ENCODE results near the gene LIPE.

Gene LIPE

DNA sequence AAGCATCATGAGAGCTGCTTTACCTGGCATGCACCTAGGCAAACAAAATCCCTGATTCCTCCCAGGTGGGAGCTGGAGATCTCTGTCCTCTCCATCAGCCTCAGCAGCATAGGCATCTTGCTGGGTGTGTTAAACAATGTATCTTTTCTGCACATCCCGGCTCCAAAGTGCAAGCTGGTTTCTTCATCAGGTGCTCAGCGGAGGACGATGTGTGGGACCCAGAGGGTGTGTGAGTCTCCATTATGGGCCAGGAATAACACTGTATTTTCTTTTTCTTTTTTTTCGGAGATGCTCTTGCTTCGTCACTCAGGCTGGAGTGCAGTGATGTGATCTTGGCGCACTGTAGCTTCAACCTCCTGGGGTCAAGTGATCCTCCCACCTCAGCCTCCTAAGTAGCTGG, 47.0 kb downstream of the LIPE start:
- DNase-seq (ENCODE audit: low spot score): no peak

DNA sequence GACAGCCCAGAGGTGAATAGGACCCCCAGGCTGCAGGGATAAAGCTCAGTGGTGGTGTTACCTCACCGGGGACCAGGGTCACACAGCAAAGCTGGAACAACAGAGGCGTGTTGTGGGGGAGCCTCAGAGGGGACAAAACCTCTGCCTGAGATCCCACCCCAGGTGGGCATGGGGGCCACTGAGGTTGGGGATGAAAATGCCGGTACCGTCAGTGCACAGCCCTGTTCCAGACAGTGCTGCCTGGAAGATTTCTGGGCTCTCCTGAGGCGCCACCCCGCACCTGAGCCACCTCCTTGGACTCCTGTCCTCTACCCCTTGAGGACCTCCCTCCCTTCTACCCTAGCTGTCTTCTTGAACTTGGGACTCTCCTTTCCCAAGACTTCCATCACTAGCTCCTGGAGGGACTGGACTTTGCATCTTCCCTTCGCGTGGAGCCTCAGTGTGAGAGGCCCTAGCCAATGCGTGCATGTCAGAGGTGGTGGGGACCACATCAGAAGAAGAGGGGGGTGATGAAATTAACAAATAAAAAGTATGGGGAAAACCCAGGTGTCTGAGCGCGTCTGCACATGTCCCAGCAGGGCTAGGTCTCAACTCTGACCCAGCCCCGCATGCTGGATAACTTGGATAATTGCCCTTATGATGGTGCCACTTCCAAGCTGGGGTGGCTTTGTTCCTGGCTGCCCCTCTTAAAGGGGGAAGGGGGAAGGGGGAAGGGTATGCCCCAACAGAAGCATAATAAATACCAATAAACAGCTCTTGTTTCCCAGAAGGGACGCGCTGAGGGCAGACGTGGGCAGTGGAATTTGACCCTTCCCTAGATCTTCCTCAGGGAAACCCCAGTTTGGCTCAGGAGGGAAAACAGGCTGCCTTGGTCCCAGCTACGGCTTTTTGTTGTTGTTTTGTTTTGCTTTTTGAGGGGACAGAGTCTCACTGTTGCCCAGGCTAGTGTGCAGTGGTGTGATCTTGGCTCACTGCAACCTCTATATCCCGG, 48.7 kb downstream of the LIPE start:
- no peak for DNase-seq (ENCODE audit: low spot score)

DNA sequence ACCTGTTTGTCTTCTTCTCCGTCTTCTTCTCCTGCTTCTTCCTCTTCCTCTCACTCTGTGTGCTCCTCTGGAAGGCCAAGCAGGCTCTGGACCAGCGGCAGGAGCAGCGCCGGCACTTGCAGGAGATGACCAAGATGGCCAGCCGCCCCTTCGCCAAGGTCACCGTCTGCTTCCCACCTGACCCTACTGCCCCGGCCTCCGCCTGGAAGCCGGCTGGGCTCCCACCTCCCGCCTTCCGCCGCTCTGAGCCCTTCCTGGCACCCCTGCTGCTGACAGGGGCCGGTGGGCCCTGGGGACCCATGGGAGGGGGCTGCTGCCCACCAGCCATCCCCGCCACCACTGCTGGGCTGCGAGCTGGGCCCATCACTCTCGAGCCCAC, 51.0 kb downstream of the LIPE start:
- DNase-seq (ENCODE audit: low spot score): no peak

DNA sequence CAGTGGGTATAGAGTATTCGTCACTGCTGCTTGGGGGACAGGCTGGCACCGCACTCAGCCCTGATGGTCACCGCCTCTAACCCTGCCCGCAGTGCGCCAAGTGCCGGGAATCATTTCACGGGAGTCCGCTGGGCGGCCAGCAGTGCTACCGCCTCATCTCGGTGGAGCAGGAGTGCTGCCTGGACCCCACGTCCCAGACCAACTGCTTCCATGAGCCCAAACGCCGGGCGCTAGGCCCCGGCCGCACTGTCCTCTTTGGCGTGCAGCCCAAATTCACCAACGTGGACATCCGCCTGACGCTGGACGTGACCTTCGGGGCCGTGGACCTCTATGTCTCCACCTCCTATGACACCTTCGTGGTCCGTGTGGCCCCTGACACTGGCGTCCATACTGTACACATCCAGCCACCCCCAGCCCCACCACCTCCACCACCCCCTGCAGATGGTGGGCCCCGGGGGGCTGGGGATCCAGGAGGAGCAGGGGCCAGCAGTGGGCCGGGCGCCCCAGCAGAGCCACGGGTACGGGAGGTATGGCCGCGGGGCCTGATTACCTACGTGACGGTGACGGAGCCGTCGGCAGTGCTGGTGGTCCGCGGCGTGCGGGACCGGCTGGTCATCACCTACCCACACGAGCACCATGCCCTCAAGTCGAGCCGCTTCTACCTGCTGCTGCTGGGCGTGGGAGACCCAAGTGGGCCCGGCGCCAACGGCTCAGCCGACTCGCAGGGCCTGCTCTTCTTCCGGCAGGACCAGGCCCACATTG, 51.6 kb downstream of the LIPE start:
- no peak for DNase-seq (ENCODE audit: low spot score)

DNA sequence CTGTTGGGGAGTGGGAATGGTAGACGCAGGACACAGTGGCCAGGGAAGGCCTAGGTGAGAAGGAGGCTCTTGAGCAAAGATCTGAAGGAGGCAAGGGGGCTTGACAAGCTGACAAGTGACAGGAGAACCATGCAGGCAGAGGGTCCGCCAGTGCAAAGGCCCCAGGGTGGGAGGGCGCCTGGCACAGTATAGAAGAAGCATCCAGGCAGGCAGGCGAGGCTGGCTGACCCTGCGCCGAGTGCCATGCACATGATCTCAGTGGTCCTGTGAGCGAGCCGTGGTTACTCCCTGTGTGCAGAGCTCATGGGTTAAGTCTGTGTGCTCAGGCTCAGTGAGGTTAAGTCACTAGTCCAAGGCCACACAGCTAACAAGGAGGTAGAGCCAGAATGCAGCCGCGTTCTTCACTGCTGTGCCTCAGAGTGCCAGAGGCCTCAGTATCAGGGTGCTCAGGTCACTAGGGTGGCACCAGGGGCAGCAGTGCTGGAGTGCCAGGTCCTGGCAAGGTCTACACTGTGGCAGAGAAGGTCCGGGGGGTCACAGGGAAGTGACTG, 52.3 kb downstream of the LIPE start:
- DNase-seq (ENCODE audit: low spot score): no peak

DNA sequence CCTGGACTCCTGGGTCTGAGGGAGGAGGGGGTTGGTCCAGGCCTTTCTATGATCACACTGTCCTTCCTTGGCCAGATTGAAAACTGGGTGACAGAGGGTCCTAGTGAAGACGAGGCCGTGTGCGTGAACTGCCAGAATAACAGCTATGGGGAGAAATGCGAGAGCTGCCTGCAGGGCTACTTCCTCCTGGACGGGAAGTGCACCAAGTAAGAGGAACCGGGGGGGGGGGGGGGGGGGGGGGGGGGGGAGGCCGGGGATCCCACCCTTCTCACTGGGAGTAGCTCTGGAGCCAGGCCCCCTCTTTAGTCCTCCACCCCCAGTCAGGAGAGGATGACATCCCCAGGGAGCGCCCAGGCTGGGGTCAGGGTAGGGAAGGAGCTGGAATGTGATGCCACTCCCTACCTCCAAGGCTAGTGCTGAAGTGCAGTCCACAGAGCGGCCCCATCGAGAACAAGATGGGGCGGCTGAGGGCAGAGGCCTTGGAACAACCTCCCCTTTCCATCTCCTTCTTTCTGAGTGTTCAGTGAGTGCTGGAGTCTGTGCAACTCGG, 56.5 kb downstream of the LIPE start:
- DNase-seq (ENCODE audit: low spot score): no peak

DNA sequence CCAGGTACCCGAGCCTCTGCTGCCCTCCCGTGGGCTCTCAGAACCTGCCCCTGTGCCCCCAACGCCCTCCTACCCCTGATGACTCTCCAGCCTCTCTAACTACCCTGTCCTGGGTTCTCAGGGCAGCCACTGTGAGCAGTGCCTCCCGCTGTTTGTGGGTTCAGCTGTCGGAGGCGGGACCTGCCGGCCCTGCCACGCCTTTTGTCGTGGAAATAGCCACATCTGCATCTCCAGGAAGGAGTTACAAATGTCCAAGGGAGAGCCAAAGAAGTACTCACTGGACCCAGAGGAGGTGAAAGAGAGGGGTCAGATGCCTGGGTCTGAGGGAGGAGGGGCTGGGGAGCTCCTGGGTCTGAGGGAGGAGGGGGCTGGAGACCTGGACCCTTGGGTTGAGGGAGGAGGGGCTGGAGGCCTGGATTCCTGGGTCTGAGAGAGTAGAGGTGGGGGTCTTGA, 57.1 kb downstream of the LIPE start:
- DNase-seq (ENCODE audit: low spot score): no peak

DNA sequence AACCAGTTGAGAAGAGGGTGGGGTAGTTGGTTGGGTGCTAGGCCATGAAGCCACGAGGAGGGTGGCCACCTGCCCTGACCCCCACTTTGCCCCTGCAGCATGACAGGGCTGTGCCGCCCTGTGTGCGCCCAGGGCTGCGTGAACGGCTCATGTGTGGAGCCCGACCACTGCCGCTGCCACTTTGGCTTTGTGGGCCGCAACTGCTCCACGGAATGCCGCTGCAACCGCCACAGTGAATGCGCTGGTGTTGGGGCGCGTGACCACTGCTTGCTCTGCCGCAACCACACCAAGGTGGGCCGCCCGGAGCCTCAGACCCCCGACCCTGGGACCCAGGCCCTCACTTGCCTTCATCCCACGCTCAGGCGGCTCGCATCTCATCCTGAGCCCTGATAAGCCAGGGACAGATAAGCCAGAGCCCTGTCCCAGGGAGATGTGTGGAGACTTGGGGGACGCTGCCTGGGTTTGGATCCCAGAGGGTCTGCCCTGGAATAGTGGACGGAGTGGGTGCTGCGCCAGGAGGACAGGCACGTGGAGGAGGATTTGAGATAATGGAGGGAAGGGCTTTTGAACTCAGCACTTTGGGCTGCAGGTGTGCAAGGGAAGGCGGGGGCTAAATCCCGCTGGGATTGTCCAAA, 57.6 kb downstream of the LIPE start:
- DNase-seq (ENCODE audit: low spot score): no peak

DNA sequence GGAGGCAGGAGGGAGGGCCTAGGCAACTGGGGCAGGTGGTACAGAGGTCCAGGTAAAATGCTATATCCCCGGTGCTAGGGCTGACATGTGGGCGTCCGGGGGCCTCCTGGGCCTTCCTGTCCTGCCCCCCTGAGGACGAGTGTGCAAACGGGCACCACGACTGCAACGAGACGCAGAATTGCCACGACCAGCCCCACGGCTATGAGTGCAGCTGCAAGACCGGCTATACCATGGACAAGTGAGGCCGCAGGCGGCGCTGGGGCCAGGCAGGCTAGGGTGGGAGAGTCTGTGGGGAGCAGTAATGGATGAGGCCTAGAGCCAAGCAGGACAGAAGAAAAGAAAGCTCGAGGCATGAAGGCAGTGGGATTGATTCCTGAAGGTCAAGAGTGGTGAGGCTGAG, 58.4 kb downstream of the LIPE start:
- no peak for DNase-seq (ENCODE audit: low spot score)

DNA sequence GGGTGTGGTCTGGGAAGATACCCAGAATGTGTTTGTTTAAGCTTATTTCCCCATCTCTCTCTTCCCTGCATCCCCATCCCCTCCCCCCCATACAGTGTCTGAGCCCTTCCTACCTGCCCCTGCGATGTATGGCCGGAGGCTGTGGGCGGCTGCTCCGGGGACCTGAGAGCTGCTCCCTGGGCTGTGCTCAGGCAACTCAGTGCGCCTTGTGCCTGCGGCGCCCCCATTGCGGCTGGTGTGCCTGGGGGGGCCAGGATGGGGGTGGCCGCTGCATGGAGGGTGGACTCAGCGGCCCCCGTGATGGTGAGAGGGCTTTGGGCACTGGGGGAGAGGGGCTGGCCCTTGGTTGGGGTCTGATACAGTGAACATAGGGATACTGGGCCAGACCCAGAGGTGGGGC, 58.8 kb downstream of the LIPE start:
- no peak for DNase-seq (ENCODE audit: low spot score)

DNA sequence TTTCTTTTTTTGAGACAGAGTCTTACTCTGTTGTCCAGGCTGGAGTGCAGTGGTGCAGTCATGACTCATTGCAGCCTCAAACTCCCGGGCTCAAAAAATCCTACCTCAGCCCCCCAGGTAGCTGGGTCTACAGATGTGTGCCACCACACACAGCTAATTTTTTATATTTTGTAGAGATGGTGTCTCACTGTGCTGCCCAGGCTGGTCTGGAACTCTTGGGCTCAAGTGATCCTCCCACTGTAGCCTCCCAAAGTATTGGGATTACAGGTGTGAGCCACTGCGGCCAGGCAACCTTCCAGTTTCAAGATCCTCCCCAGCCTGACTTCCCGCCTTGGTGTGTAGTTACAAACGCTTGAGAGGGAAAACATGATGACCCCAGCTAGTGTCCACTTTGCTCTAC, 59.3 kb downstream of the LIPE start:
- DNase-seq (ENCODE audit: low spot score): no peak

DNA sequence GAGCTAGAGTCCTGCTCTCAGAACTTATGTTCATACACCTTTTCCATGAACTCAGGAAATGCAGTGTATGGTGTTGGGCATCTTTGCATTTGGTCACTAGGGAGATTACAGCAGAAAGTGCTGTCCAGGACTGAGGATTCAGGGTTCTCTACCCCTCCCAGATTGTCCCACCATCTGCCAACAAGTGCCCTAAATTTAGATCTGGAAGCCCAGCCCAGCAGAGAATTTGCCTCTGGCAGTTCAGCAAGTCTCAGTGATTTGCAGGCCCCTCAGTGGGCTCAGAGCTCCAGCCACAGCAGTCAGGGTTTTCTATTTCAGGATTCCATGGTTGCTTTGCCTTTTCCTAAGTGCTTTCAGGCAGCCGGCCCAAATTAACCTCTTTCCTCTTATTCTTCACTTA, 60.5 kb downstream of the LIPE start:
- no peak for DNase-seq (ENCODE audit: low spot score)

DNA sequence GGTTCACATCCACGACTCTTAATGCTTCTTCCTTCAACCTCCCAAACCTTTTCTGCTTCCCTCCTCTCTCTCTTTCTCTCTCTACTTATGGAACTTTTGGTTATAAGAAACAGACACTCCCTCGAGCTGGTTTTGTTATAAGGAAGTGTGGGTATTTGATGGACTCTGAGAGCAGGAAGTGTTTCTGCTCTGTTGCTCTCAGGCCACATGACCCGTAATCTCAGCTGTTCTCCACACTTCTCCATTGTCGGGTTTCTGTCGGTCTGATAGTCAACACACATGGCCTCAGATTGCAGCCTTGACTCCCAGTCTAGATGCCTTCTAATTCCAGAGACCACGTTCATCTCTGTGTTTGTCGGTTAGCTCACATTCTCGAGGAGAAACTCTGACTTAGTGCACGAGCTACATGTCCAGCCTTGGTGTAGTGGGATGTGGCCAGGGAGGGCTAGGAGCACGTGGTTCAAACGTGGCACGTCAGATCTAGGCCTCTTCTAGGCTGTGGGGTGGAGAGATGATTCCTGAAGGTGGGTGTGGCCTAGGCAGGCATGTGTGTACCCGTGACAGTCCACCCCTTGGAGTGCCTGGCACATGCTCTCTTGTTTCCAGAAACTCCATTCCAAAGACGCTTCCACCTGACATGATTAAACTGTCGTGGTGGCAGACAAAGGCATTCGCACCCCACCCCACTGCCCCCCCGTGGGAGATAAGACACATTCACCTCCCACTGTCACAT, 63.4 kb downstream of the LIPE start:
- no peak for DNase-seq (ENCODE audit: low spot score)

DNA sequence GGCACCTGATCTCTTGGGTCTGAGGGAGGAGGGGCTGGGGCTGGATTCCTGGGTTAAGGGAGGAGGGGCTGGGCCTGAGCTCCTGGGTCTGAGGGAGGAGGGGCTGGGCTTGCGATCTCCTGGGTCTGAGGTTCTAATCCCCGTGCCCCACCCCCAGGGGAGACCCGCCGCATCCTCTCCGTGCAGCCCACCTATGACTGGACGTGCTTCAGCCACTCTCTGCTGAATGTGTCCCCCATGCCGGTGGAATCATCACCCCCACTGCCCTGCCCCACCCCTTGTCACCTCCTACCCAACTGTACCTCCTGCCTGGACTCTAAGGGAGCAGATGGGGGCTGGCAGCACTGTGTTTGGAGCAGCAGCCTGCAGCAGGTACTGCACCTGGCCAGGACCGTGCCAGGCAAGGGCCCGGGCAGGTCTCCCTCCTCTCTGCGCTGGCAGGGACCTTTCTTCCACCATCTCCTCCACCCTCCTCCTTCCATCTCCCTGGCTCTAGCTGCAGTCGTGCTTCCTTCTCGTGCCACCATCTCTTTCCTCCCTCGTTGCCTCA, 64.2 kb downstream of the LIPE start:
- no peak for DNase-seq (ENCODE audit: low spot score)

DNA sequence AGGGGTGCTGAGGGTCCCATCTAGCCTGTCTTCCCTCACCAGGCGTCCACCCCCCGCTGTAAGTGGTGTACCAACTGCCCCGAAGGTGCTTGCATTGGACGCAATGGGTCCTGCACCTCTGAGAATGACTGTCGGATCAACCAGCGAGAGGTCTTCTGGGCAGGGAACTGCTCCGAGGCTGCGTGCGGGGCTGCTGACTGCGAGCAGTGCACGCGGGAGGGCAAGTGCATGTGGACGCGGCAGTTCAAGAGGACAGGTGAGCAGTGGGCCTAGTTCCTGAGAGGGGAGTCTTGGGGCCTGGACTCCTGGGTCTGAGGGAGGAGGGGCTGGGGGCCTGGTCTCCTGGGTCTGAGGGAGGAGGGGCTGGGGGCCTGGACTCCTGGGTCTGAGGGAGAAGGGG, 64.8 kb downstream of the LIPE start:
- no peak for DNase-seq (ENCODE audit: low spot score)

DNA sequence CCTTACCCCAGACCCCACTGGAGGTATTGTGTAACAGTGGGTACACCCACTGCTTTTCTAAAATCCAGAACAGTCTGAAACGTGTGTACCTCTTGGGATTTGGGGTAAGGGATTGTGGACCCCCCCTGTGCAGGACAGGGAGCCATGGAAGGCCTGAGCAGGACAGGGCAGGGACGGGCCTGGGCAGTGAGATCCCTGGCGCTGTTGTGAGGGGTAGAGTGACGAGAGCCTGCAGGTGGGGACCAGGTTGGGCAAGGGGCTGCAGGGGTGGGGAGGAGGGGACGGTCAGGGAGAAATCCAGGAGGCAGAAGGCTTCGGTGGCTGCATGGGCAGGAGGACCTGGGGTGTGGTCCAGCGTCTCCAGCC, 65.7 kb downstream of the LIPE start:
- no peak for DNase-seq (ENCODE audit: low spot score)

DNA sequence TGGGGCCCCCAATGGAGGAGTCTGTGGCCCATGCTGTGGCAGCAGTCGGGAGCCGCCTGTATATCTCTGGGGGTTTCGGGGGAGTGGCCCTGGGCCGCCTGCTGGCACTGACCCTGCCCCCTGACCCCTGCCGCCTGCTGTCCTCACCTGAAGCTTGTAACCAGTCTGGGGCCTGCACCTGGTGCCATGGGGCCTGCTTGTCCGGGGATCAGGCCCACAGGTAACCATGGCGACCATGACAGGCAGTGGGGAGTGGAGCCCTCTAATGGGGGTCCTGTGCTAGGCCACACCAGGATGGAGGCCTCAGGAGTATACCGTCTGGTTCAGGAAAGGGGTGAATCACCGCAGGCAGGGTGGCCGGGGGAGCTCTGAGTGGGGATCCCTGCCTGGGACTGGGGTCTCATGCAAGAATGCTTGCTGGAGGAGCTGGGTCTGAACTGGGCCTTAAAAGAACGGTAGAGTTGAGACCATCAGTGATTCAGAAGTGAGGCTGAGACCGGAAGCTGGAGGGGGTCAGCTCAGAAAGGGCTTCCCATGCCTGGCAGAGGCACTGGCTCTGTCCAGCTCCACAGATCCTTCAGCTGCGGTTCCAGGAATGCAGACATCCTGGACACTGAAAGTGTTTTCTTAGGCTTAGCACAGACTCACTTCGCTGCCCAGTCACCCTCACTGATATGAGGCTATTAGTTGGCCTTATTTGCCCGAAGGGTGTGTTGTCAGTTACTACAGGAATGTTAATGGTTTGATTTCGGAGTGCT, 66.2 kb downstream of the LIPE start:
- no peak for DNase-seq (ENCODE audit: low spot score)

DNA sequence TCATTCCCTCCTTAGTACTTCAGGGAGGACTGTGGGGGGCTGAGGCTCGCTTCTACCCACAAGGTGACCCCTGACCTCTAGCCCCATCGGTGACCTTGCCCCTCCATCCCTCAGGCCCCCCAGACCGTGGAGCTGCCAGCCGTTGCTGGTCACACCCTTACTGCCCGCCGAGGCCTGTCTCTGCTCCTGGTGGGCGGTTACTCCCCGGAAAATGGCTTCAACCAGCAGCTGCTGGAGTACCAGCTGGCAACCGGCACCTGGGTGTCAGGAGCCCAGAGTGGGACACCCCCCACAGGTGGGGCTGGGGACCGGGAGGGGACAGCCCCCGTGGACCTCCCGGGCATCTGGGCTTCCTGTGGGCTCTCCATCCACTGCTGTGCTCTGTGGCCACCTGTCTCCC, 69.9 kb downstream of the LIPE start:
- DNase-seq (ENCODE audit: low spot score): no peak

DNA sequence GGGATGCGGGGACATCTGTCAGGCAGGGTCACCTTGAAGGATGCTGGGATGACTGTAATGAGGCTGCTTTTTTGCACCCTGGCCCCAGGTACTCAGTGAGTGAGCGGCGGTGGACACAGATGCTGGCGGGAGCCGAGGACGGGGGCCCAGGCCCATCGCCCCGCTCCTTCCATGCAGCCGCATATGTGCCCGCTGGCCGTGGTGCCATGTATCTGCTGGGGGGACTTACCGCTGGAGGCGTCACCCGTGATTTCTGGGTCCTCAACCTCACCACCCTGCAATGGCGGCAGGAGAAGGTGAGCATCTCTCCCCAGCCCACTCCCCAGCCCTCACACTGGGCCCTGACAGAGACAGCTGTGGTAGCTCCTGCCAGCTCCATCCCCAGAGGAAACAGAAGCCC, 70.5 kb downstream of the LIPE start:
- no peak for DNase-seq (ENCODE audit: low spot score)

DNA sequence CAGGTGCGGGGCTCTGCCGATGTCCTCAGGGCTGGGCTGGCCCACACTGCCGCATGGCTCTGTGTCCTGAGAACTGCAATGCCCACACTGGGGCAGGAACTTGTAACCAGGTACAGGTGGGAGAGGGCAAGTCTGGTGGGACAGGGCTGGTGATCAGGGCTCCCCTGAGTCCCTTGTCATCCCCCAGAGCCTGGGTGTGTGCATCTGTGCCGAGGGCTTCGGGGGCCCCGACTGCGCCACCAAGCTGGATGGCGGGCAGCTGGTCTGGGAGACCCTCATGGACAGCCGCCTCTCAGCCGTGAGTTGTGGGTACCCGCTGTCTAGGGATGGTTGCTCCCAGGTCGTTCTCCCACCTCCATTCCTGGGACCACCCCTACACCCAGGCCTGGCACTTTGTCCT, 71.3 kb downstream of the LIPE start:
- DNase-seq (ENCODE audit: low spot score): no peak

All from LoVo (cell line).